Testis (tissue), 3 donors: ENCODE measurements around the gene SFR1. TPM values are rescaled to one million over a fixed set of nuclear protein-coding genes. Genes with fewer than 3 reads are reported as not detected.

Experiments
- DNase-seq: peaks from one replicate; pipeline ENCODE4 v3.0.0-alpha.2; 2019
- H3K27ac ChIP-seq, 2 donors: fragments of 200-600 bp; sonication (generic); one replicate each; pipeline ENCODE4 v1.5.1; 2019
- H3K27me3 ChIP-seq: fragments of 200-600 bp; sonication (generic); one replicate; pipeline ENCODE4 v1.5.1; 2019
- H3K36me3 ChIP-seq: fragments of 200-600 bp; sonication (generic); one replicate; pipeline ENCODE4 v1.5.1; 2017; ENCODE audit warnings: low read depth; ENCODE audit errors: missing control alignments
- H3K4me1 ChIP-seq: fragments of 200-600 bp; sonication (generic); one replicate; pipeline ENCODE4 v1.5.1; 2019
- H3K4me3 ChIP-seq, 2 donors: fragments of 200-600 bp; sonication (generic); one replicate each; pipeline ENCODE4 v1.5.1; 2017 to 2019
- H3K9me3 ChIP-seq: fragments of 200-600 bp; sonication (generic); one replicate; pipeline ENCODE4 v1.5.1; 2017
- CTCF ChIP-seq, 3 experiments: fragments of 450-650 bp in 2 of 3; fragments of 200-600 bp in 1 of 3; sonication (generic) in 1 of 3; IDR thresholded peaks; one replicate each; pipeline ENCODE4 v1.5.1; 2016 to 2019; ENCODE audit warnings: antibody characterized with exemption in 3 of 3, mild to moderate bottlenecking in 2 of 3, moderate library complexity in 1 of 3
- POLR2A ChIP-seq: fragments of 450-650 bp; IDR thresholded peaks from one replicate; pipeline ENCODE4 v1.6.1; 2017; ENCODE audit warnings: antibody characterized with exemption, mild to moderate bottlenecking, moderate library complexity
- WGBS, 2 donors: methylation state at CpG; one replicate each; pipeline ENCODE4 v1.1.5; 2018; 5-methylcytosine and 5-hydroxymethylcytosine counted together
- intact Hi-C: fragments of 100-400 bp; cut with DNase I; formaldehyde crosslinking; loops from one replicate; pipeline ENCODE4 v1.15.1; 2023; ENCODE audit warnings: low total_unique reads
- polyA plus RNA-seq: library from polyadenylated mRNA; stranded (reverse); fragments of 350-450 nt; fragmentation: Illumina TruSeq; extraction: RNeasy Lipid Tissue Mini Kit (QIAGEN cat#74804); gene quantifications from one replicate; pipeline ENCODE4 v1.2.3, GENCODE V29; 2014; ENCODE audit warnings: low read depth, low replicate concordance; ENCODE audit not compliant: insufficient read depth
- total RNA-seq, 2 donors: library from RNA; depleted of rRNA; stranded (reverse); fragments of >200 nt; gene quantifications; one replicate each; pipeline ENCODE4 v1.2.3, GENCODE V29; 2016

SFR1 gene
- total and polyA plus RNA-seq, 3 donors from 2014 or later, result 14.7 to 42.8 (median 25.3) TPM

GRCh38 chr10:104143829-104144228 is 21.9 kb downstream of the SFR1 start:
- no peak overlapping the region for H3K27ac ChIP-seq
- WGBS, 2 donors, result 67 to 78% methylated on average over 3 of the region's 3 CpGs
- no peaks in the 10 kb centered on the region for H3K4me1 ChIP-seq
- H3K4me3 ChIP-seq, result no peak overlapping the region
- no peaks in the 10 kb centered on the region for H3K27me3 ChIP-seq
- no peaks in the 10 kb centered on the region for H3K36me3 ChIP-seq
- intact Hi-C loops, result no loop called here
- TF ChIP-seq CTCF (IDR thresholded peaks at IDR 0.05) (no peak), POLR2A (no peak)
- no peak for DNase-seq
- H3K9me3 ChIP-seq, result no peaks in the 10 kb centered on the region

GRCh38 chr10:104144931-104145330 is 23.0 kb downstream of the SFR1 start:
- DNase-seq, result no peak
- Histone ChIP-seq H3K4me3 (no peak overlapping the region), H3K36me3 (no peaks in the 10 kb centered on the region), H3K27me3 (no peaks in the 10 kb centered on the region), H3K9me3 (no peaks in the 10 kb centered on the region), H3K4me1 (no peaks in the 10 kb centered on the region), H3K27ac (no peak overlapping the region)
- 82 to 85% methylated on average over 4 of the region's 4 CpGs for WGBS, 2 donors
- TF ChIP-seq CTCF (IDR thresholded peaks at IDR 0.05), result no peak
- TF ChIP-seq POLR2A, result no peak
- intact Hi-C loops, result no loop called here

- intact Hi-C loops, result no loop called here
These were observed 24.9 kb downstream of the SFR1 start for GRCh38 chr10:104146882-104147281.

GRCh38 chr10:104150139-104150538 is 28.2 kb downstream of the SFR1 start:
- Histone ChIP-seq H3K4me1 (no peaks in the 10 kb centered on the region), H3K36me3 (no peaks in the 10 kb centered on the region), H3K27me3 (no peaks in the 10 kb centered on the region), H3K4me3 (no peak overlapping the region), H3K9me3 (no peaks in the 10 kb centered on the region), H3K27ac (no peak overlapping the region)
- DNase-seq, result no peak
- intact Hi-C loops, result no loop called here
- TF ChIP-seq CTCF (IDR thresholded peaks at IDR 0.05) (no peak), POLR2A (no peak)

More at GRCh38 chr10:104146882-104147281, 24.9 kb downstream of the SFR1 start:
- TF ChIP-seq CTCF (IDR thresholded peaks at IDR 0.05) (no peak), POLR2A (no peak)
- H3K4me1 ChIP-seq, result no peaks in the 10 kb centered on the region
- no peaks in the 10 kb centered on the region for H3K36me3 ChIP-seq
- H3K27ac ChIP-seq, result no peak overlapping the region
- H3K27me3 ChIP-seq, result no peaks in the 10 kb centered on the region
- DNase-seq, result no peak
- H3K4me3 ChIP-seq, result no peak overlapping the region
- 83 to 85% methylated on average over 1 of the region's 1 CpG for WGBS, 2 donors
- H3K9me3 ChIP-seq, result no peaks in the 10 kb centered on the region

GRCh38 chr10:104151737-104152136 is 29.8 kb downstream of the SFR1 start:
- intact Hi-C loops, result no loop called here
- Histone ChIP-seq H3K27ac (no peak overlapping the region), H3K9me3 (no peaks in the 10 kb centered on the region), H3K27me3 (no peaks in the 10 kb centered on the region), H3K4me1 (no peaks in the 10 kb centered on the region), H3K4me3 (no peak overlapping the region), H3K36me3 (no peaks in the 10 kb centered on the region)
- TF ChIP-seq POLR2A (no peak), CTCF (IDR thresholded peaks at IDR 0.05) (no peak)
- no peak for DNase-seq
